Measurements from ENCODE around the gene CR1L.

DNA sequence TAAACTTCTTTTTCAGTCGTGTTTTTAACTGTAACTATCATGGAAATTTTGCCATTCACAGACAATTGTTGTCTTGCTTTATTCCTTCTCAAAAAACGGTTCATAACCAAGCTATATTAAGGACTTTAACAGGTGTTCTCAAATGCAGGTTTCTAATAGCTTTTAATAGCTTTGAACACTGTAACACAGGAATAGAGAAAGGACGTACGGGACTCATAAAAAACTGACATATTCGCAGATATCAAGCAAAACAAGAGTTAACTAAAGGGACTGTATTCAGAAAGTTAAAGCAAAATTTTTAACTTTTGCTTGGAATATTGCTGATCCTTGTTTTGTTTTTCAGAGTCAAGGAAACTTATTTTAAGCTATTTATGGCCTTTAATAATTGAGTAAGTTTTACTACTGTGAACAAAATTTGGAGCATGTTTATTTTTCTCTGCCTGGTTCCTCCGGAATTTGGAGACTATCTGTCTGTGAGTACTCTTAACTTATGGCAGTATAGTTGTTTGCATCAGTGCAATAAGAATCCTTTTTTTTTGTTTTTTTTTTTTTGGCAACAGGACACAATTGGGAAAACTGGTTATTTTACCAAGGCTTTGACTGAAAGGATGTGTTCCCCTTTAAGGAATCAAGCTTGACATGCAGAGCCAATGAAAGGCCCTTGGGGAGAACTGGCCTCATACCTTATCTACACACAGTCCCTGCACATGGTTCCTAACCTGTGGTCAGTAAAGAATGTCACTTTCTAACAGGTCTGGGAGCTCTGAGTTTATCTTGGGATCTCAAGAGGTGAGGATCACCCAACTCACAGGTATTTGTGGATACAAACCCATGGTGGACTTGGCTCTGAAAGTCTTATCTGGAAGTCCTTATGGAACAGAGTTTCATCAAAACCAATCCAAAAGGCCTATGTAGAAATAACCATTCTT lies 101.2 kb downstream of the CR1L start:
- no peak for TF ChIP-seq YY1 (IDR thresholded peaks at IDR 0.05; ENCODE audit: insufficient read depth, insufficient read length)
- no peak for TF ChIP-seq ZNF274 (IDR thresholded peaks at IDR 0.05; ENCODE audit: low read depth, low read length)
